MM.1S (cell line): ENCODE measurements around the gene MS4A10.

Experiments used
- CTCF ChIP-seq: fragments of 300-600 bp; sonication (generic); IDR thresholded peaks from 2 replicates; pipeline ENCODE4 v1.5.1; 2016; ENCODE audit warnings: antibody characterized with exemption, low read length, mixed read lengths
- EZH2 ChIP-seq: fragments of 300-600 bp; sonication (generic); optimal IDR thresholded peaks from 2 replicates; pipeline ENCODE3; 2017; ENCODE audit warnings: low read depth, mild to moderate bottlenecking, antibody characterized with exemption, low read length, mixed read lengths
- EZH2phosphoT487 ChIP-seq: fragments of 300-600 bp; sonication (generic); IDR thresholded peaks from 2 replicates; pipeline ENCODE4 v1.6.1; 2018; ENCODE audit warnings: antibody characterized with exemption, low read length

- TF ChIP-seq EZH2: no peak
- TF ChIP-seq CTCF: no peak
- TF ChIP-seq EZH2phosphoT487: no peak
Observed at GRCh38 chr11:60831501-60832079, 46.5 kb downstream of the MS4A10 start.
